ENCODE results near the gene YEATS2.

YEATS2 gene

DNA sequence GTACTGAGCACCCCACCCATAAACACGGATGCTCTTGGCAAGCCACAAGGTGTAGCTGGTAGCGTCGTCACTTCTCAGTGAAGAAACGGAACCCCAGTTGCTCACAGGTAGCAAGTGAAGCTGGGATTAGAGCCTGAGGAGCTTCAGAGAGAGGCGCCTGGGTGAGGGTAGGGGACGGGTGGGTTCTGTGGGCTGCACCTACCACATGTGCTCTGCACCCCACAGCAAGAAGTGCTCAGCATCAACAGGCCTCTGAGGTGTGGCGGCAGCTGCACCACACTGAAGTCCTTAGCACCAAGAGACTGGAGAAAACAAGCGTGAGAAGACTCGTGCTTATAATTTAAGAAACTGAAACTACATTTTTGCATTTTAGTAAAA lies 118.0 kb downstream of the YEATS2 start:
- DNase-seq: no peak

GRCh38 chr3:183815951-183816475 lies 118.4 kb downstream of the YEATS2 start:
- no peak for DNase-seq

DNA sequence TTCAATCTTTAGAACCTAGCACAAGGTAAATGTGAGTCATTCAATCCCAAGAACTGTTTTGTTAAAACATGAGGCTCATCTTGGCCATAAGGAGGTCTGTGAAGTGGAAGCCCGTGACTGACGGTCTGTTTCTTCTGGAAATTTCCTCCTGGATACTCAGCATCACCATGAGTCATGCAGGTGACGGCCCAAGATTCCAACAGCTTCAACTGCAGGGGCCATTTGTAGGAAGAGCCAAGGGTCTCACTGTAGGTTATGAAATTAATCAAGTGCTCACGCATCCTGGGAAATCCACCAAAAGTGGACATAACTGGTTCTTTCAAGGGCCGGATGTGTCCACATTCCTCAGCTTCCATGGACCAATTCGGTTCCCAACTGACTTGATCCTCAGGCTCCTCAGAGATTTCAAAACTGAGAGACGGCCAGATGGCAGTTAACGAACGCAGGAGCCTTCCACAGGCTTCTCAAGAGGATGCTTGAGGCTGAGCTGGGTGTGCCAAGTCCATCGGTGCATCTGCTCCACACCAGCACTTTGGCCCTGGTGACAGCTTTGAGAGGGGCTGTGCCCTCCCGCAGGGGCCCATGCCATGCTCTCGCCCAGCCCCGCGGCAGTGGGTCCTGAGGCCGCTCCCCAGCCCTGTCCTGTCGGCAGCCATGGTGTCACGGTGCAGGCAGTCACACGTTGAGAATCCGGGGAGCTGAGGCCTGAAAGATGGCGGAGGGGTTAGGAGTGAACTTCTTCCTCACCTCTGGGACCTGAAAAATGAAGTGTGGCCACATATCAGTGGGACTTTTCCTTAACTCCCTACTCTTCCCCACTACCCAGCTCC lies 119.3 kb downstream of the YEATS2 start:
- DNase-seq: no peak

DNA sequence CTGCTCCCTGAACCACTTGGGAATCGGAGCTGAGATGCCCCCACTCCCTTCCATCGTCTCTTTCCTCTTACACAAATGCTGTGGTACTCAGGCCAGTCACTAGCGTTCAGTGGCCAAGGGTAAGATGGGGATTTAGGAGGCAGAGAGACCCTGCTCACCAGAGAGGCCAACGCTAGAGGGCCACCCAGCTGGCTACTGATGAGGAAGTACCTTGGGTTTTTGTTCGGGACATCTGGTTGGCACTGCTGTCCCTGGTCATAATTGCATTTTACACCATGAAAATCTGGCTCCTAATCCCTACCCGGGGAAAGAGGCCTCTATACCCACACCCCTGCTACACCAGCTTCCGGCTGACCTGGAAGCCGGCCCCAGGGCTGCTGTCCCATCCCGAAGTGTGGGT lies 120.0 kb downstream of the YEATS2 start:
- DNase-seq: no peak

- DNase-seq: no peak
Observed at GRCh38 chr3:183818041-183818620, 120.5 kb downstream of the YEATS2 start.

DNA sequence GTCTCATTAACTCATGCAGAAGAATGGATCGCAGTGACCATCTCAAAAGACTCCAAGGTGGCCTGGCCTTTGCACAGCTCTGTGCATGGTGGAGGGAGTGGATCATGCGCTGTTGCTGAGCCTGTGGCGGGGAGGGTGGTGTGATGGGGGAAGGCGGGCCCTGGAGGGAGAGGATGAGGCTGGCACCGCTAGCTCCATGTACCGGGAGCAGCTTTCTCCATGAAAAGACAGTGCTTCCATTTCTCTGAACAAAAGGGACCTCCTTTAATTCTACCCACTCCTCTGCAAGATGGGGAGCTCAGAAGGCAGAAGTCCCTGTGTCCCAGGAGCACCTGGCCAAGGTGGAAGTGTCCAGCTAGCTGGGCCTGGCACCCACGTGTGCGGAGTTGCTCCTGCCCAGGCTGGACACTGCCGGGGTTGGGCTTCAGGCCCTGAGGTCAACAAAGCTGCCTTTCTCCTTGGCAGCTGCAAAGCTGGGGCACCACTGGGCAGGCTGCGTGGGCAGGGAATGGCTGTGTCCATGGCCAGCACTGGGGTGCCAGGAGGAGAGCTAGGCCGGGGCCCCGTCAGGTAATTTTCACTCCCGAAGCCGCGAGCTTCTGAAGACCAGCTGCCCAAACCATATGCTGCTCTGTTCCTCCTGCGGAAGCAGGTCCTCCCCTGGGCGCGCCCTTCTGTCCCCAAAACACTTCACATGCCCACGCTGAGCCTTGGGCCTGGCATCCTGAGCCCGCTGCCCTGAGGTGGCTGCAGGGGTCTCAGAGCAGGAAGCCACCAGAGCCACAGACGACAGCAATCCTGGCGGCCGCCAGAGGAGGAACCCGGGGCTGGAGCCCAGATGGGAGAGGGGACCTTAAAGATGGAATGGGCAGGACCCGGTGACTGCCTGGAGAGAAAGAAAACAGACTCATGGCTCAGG lies 121.4 kb downstream of the YEATS2 start:
- no peak for DNase-seq

DNA sequence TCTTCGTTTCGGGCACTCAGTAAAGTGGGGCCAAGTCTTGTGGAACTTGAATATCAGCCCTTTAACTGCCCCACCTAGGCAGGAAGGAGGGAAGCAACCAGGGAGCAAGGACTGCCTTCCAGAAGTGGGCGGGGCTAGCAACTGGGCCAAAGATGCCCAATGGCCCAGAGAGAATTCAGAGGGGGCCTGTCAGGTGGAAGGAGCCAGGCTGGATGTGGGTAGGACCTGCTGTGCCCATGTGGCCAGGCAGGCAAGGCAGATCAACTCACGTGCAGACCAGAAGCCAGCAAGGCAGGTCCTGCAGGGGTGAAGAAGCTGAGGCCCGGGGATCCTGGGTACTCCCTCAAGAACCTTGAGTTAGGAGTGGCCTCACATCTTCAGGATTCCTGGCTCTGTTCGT lies 122.2 kb downstream of the YEATS2 start:
- DNase-seq: no peak

GRCh38 chr3:183822631-183823030 lies 125.0 kb downstream of the YEATS2 start:
- DNase-seq: no peak

GRCh38 chr3:183823963-183824362 lies 126.4 kb downstream of the YEATS2 start:
- no peak for DNase-seq

DNA sequence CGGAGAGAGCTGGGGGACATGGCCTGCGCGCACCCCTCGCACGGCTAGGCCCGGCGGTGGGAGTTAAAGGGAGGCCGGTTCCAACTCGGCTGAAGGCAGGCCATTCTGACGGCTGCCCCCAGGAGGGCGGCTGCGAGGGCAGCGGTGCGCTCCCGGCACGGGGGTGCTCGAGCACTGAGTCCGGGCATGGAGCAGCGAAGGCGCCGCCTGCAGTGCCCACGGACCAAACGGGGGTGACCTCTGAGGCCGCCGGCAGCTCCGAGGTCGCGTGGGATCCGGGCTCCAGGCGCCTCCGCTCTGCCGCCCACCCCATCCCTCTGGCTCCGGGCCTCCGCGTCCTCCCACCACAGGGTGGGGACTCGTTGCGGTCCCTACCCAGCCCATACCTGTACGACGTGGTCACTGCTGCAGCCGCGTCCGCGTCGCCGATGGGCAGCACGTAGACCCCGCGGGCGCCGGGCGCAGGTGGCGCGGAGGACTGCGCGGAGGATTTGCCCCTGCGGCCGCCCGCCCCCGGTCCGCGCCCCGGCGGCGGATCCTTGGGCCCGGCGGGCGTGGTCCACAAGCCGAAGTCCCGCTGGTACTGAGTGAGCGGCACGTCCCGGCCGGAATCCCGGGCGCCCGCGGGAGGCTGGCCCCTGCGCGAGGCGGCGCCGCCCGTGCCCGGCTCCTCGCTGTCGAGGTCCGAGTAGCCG lies 127.3 kb downstream of the YEATS2 start:
- DNase-seq: no peak

DNA sequence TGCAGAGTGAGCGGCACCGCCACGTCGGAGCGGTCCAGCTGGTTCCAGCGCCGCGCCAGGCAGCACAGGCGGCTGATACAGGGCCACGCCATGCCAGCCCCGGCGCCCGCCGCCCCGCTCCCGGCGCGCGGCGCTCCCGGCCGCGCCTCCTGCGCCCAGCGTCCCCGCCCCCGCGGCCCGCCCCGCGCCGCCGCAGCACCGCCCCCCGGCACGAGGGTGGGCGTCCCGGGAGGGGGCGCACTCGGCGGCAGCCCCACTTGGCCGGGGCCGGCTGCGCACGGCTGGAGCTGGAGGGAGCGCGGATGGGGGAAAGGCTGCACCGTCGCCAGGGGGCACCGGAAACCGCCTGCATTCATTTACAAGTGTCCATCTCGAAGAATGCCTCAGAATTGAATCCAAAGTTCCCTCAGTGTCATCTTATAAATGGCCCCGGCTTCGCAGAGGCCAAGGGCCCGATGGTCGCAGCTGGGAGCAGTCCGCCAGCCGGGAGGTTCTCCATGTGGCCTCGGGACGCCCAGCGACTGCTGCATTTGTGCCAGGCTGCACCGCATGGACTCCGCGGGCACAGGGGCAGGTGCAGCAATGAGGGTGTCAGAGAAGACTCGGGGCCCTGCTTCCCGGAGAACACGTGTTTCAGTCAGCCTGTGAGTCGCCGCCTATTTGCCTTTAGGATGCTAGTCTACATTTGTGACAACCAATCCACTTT lies 128.0 kb downstream of the YEATS2 start, which contains the start of gene MAP6D1:
MAP6D1 (minus strand) TSS at position 122 of the 706 bp plus-strand sequence; CDS start at position 92, 30 bp downstream.
- DNase-seq: peak; percentile 76

- no peak for DNase-seq
Observed at GRCh38 chr3:183826448-183827250, 129.1 kb downstream of the YEATS2 start.

DNA sequence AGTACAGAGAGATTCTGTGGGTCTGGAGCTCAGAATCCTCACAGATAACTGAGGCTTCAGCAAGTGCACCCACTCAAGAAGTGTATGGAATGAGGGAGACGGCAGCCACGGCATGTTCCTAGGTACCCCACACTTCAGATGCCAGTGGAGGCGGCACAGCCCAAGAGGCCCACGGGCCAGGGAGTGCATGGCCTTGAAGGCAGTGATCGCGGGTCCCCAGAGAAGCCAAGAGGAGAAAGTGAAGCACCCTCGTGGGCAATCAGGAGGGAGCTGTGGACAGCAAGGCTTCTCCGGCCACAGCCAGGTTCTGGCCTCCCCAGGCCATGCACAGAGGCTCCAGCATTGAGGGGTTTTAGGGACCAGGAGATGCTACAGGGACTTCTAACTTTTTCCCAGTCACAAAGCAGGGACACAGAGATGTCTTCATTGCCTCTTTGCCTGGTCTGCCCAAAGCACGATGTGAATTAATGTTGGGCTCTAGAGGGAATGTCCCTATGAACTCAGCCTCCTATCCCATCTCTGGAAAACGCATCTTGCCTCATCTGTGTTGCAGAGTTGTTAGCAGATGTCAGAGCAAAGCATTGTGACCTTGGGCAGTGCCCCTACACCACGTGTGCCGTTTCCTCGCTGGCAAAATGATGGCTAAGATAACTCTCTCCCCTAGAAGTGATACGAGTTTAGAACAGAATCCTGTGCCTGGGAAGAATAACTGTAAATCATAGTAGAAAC lies 130.4 kb downstream of the YEATS2 start:
- DNase-seq: no peak

- no peak for DNase-seq
Observed at GRCh38 chr3:183828538-183828870, 130.9 kb downstream of the YEATS2 start.

DNA sequence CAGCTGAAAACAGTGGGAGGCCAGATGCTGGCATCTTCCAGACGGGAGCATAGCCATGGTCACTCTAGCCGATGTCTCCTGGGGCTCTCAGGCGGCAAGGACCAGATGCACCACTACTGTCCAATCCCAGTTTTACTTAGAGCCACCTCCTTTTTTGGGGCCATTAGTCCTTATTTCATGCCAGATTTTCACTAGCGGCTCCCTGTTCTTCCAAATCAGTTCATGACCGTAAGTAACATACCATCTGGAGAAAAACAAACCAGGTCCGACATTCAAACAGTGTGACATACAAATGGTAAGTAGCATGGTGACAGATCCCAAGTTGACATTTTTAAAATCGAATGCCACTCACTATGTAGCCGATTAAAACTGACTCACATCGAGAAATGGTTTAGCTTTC lies 131.9 kb downstream of the YEATS2 start:
- DNase-seq: no peak

DNA sequence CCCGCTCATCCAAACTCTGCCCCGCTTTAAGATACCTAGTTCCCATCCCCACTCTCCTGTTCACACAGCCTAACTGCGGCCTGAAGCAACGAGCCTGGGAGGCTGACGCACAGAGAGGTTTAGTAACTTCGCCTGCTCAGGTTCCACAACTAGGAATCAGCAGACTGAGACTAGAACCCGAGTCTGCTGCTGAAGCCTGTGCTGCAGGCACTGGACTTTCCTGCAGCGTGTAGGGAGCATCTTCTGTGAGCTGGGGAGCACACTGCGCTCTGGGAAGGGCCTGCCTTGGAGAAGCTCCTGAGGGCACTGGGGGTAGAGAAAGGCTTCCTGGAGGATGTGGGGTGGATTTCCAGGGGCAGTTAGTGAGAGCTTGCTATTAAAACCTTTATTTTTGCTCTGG lies 132.6 kb downstream of the YEATS2 start:
- DNase-seq: no peak

DNA sequence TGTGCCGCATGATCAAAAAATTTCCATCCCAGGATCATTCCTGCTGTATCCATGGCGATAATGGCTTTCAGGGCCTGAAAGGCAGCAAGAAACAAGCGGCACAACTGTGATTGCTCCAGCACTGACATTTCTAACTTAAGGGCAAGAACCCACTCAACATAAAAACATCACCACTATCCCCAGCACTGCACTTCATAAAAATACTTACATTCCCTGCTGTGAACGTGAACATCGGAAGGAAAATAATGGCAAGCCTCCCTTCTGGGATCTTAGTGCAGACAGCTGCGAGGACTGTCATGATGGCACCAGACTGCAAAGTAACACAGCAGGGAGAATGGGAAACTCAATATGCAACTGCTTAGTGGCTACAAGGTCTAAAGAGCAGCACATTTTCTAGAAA lies 135.9 kb downstream of the YEATS2 start:
- DNase-seq: no peak

DNA sequence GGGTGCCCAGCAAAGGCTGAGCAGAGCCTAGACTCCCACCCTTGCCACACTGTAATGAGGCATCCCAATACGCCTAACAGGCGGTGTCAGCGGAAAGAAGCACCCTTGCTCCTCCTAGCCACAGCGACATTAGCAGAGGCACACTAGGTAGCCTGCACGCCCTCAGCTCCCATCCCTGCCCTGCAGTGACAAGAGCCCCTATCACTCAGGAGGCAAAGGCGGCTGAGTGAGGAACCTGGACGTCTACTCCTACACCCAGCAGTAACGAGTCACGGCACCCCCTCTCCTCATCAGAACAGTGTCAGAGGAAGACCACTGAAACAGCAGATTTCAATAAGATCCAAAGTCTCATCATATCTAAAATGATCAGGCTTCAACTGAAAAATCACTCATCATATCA lies 139.8 kb downstream of the YEATS2 start:
- DNase-seq: no peak

- no peak for DNase-seq
Observed at GRCh38 chr3:183837894-183838293, 140.3 kb downstream of the YEATS2 start.

GRCh38 chr3:183839751-183840150 lies 142.2 kb downstream of the YEATS2 start:
- DNase-seq: no peak

All from right forelimb (tissue), 1 donor.